ENCODE results near the gene DLK1.
A peak's percentile ranks its signal among the peaks of the same experiment; 100 is the strongest.

The DLK1 gene

GRCh38 chr14:100714258-100714892, 12.3 kb upstream of the DLK1 start:
- DNase-seq, result peak; percentile 53 to 84

- DNase-seq, result no peak
These were observed 11.4 kb upstream of the DLK1 start for GRCh38 chr14:100715332-100715731.

GRCh38 chr14:100715803-100716202, 10.9 kb upstream of the DLK1 start:
- no peak for DNase-seq

GRCh38 chr14:100717386-100717785, 9.3 kb upstream of the DLK1 start:
- peak; percentile 96 to 99 for DNase-seq

- no peak for DNase-seq
These were observed 6.6 kb upstream of the DLK1 start for GRCh38 chr14:100719976-100720520.

- DNase-seq, result no peak
These were observed 5.1 kb upstream of the DLK1 start for GRCh38 chr14:100721568-100721967.

- no peak for DNase-seq
These were observed 4.3 kb upstream of the DLK1 start for GRCh38 chr14:100722367-100722766.

GRCh38 chr14:100723135-100723829, 3.4 kb upstream of the DLK1 start:
- peak in 1 of 2 experiments; percentile 31 for DNase-seq

DNA sequence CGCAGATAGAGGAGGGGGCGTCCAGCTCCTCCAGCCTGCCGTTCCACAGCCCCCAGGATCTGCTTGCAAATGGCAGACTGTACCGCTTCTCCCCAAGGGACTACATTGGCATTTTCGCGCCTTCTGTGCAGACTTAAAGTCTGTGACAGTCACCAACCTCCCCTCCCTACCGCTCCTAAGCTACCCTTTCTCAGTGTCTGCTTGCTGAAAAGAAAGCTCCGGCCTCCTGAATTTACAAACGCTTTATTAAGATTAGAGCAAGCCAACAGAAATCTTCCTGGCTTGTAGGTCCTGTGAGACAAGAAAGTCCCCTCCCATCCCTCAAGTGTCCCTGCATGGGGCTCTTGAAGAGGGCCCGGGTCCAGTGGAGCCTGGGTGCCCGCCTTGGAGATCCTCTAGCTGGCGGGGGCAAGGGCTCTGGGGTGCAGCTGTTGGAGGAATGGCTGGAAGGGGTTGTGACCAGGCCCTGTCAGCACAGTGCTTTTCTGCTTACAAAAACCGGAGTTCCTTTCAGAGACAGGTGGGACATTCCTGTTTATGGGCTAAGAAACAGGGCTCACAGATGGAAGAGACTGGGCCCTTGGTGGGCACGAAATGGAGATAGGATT, 2.8 kb upstream of the DLK1 start:
- peak; percentile 58 to 80 for DNase-seq

DNA sequence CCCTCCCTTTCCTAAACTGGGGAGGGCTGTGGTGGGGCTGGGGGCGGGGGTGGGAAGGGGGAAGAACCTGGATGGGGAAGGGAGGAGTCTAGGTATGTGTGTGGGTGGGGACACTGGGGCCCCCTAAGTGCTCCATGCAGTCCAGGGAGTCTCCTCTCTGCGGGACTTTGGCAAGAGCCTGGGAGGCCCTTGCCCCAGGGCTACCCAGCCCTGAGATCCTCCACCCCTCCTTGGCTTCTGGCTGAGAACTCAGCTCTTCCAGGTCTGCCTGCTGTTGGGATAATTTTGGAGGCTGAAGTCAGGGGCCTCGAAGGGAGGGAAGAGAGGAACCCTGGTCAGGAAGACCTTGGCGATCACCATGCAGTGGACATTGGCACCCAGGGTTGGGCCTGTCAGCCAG, 2.2 kb upstream of the DLK1 start:
- no peak for DNase-seq

DNA sequence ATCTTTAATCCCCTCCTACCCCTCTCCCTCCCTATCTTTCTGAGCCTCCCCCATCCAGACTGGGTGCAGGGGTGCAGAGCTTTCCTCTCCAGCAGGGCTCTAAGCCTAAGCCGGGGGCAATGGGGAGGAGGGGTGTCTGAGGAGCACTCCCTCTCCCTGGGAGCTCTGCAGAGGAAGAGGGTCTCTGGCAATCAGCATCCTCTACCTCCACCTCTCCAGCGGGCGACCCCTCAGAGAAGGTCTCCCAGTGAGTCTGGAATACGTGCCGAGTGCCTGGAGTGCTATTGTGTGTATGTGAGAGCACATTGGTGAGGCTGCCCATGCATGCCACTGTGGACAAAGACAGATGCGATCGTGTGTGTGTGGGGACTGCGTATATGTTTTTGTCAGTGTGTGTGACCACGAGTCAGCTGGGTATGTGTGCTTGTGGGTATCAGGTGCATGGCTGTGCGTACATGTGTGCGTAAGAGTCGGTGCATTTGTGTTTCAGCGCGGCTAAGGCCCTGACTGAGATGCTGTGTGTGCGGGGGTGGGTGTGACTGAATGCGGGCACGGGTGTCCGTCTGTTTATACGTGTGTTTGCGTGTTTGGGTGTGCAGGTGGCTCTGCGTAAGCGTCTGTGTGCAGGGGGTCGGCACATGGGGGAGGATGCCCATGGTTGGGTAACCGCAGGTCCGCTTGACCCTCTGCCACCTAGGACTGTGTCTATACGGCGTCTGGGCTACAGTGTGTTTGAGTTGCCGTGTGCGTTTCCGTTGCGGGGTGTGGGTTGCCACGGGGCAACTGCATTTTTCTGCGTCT, 905 bp upstream of the DLK1 start:
- peak in 1 of 2 experiments; percentile 25 for DNase-seq

DNA sequence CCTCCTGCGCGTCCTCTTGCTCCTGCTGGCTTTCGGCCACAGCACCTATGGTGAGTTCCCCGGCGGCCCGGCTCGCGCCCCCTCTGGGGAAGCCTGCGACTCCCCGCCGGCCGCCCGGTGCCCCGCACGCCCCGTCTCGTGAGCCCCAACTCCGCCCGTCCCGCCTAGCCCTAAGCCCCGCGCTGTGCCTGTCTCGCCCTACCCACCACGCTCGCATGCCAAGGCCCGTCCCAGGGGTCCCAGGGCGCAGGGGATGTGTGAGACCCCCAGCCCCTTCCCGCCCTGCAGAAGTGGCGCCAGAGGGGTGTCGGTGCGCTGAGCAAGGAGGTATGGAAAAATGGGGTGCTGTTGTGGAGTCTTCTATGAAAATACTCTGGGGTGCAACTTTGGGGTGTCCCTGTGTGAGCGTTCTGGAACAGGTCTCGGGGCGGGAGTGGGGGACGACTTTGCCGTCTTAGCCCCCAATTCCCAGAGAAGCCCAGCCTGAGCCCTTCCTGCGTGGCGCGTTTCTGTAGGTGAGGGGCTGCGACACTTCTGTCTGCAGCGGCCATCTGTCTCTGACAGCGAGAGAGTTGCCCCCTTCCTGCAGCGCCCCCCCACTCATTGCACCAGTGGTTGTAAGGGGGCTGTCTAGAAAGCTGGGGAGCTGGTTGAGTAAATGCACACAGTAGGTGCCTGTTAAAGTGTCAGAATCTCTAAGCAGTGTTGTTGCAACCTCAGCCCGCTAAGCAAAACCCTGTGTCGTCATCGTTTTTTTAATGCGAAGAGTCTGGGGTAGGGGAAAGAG, 587 bp downstream of the DLK1 start:
- DNase-seq, result peak in 1 of 2 experiments; percentile 33

DNA sequence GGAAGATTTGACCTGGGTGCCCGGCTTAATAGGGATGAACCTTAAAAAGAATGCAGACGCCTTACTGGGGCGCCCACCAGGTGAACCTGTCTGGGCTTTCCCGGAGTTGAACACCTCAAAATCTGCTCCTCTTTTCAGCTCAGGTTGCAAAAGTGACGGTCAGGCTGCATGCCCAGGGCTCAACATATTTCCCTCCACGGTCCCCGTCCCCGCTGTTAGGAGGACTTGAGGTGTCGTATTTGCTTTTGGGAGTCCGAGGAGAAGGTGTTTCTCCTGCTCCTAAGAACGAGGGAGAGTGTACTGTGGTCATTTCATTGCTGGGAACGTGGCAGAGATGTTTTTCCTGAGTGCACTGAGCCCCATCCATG, 1.2 kb downstream of the DLK1 start:
- no peak for DNase-seq

DNA sequence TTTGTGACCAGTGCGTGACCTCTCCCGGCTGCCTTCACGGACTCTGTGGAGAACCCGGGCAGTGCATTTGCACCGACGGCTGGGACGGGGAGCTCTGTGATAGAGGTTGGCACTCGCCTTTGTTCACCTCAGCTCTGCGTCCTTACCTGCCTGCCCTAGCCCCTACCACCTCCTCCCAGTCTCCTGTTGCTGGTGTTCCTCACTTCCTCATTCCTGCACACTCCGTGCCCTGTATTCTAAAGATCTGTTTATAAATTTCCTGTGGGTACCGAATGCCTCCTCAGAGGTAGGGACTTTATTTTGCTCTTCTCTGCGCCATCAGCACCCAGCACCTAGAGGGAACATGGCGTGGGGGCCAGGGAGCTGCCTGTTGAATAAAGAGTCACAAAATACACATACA, 2.3 kb downstream of the DLK1 start:
- DNase-seq, result no peak

GRCh38 chr14:100729982-100730381, 3.3 kb downstream of the DLK1 start:
- DNase-seq, result no peak

DNA sequence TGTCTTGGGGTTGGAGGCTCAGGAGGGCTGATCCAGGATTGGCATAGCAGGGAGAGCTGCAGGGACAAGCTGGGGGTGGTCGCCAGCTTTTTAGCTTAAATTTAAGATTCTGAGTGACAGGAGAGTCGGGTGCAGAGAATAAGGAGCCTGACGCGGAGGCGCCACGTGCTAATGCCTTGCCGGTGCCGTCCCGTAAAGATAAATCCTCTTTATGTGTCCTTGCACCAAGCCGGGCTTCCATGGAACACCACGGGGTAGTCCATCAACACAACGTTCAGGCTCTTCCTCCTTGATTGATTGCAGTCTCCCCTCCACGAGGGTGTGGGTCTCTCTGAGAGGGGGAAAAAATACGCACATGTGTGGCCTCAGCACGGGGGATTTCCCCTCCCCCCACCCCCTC, 3.9 kb downstream of the DLK1 start:
- DNase-seq, result no peak

DNA sequence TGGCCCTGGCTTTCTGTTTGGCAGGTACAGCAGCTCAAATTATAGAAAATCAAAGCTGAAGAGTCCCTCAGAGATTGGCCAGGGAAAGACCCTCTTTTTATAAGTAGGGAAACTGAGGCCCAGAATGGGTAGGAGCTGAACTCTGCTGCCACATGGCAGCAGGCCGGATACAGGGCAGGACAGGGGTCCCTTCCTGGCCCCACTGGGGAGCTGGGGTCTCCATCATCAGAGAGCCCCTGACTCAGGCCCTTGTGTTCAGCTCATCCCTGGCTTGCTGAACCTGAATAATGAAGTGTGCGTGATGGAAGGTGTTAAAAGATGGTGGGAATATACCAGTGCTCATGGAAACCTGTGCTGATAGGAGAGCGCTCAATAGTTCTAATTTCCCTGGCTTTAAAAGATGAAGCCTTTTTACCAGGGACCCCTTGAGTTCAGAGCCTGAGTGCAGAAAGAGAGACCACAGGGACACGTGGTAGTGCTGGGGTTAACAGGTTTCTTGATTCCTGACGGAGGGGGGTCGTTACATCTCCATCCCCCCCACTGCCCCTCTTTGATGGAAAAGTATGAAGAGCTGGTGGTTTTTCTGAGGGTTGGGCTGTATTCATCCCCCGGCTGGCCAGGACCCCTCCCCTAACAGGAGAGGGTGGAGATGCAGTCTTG, 4.4 kb downstream of the DLK1 start:
- DNase-seq, result no peak

DNA sequence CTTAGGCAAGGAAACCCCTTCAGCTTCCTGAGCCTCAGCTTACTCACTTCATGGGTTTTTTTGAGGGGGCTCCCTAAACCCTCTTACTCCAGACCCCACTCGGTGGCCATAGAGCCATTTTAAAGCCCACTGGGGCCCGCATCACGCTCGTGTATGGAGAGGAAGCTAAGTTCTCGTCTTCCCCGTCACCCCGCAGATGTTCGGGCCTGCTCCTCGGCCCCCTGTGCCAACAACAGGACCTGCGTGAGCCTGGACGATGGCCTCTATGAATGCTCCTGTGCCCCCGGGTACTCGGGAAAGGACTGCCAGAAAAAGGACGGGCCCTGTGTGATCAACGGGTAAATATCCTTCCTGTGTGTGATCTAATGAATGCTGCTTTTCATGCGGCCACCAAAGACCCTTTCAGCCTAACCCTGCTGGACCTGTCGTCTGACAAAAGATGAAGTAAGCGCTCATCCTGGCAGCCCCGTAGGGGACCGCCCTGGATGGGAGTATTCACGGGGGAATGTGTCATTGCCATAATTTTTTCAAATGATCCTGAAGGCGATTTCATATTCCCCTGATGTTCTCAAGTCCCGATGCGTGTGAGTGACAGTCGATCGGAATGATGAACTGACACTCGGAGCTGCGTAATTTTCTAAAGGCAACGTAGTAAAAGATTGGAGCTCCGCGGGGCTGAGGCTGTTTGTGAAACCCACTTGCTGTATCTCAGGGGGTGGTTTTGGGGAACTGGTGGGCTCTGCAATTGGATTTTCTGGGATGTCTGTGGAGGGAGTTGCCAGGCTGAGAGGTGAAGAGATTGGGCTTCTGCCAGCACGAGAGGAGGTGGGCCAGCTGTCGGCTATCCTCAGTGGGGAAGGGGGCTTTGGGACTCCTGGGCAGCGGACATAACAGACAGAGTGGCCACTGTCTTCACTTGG, 5.4 kb downstream of the DLK1 start:
- no peak for DNase-seq

DNA sequence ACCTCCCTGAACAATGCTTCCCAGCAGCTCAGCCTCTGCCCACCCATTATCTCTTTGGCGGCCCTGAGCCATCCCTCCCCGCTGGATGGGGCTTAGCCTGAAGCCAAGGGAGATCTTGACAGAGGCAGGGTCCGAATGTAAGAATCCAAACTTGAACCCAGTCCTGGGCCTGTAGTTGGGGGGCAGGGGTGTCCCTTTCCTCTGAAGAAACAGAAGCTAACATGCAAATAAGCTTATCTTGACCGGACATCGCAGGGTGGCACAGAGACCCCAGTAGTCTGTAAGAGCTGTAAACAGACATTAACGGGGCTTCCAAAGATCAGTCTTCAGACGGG, 6.0 kb downstream of the DLK1 start:
- DNase-seq, result no peak

DNA sequence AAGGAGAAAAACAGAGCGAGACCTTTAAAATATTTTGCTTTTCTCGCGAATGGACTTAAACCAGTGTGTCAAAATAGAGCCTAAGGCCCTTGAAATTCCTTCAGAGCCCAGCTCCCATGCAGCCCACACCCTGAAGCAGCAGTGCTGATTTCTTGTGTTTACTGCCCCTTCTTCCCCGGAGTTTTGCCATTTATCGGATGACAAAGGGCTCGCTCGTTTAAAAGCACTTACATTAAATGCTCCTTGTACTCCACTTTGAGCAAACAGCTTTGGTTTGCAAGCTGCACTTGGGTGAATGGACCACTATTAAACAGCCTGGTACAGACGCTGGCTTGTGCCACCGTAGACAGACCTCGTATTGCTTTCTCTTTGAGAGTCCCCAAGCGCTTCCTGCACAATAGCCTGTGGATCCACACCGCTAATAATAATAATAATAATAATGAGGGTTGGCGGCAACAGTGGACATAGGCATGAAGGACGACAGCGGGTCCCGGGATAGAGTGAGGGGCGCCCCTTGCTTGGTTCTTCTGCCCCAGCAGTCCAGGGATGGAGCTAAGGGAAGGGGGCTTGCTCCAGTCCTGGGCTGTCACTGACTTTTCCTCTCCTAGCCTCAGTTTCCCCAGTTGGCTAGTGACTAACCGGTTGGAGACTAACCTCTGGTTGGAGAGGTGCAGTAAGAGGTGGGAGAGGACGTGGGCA, 6.6 kb downstream of the DLK1 start:
- no peak for DNase-seq
